IMR-90 (cell line): ENCODE results near the gene GPR108. TPM values are rescaled to one million over a fixed set of nuclear protein-coding genes. Genes with fewer than 3 reads are reported as not detected.

Source experiments
- ATAC-seq: fragments of 200-7000 bp; cut with Tn5 transposase; 2 replicates; pipeline ENCODE4 v1.9.1; 2020; ENCODE audit warnings: low read depth, mild to moderate bottlenecking, moderate library complexity
- BruUV-seq: library from RNA; stranded (reverse); fragments of 400-500 nt; replicated peaks from 2 replicates; lab custom pipeline; 2021; lab: Mats Ljungman, UMichigan
- CTCF ChIA-PET: fragments of 300-600 bp; formaldehyde crosslinking; extraction: SDS; loops from one replicate; lab custom pipeline; 2021; ENCODE audit warnings: antibody characterized with exemption; lab: Yijun Ruan, JAX
- POLR2A ChIA-PET: fragments of 300-600 bp; sonication (Branson Sonifier 250); formaldehyde crosslinking; loops from one replicate; lab custom pipeline; 2022; ENCODE audit warnings: antibody characterized with exemption; ENCODE audit not compliant: unreplicated experiment; lab: Charles Lee
- DNase-seq: peaks from one replicate; pipeline ENCODE4 v3.0.0; 2013
- H2AFZ ChIP-seq: replicated peaks from 2 replicates; pipeline ENCODE3; 2013; ENCODE audit warnings: low read length, mild to moderate bottlenecking; ENCODE audit not compliant: poor library complexity
- H2AK5ac ChIP-seq: 2 replicates; pipeline ENCODE4 v1.6.1; 2013; ENCODE audit warnings: low read depth, low read length, inconsistent platforms
- H2AK9ac ChIP-seq: replicated peaks from 2 replicates; pipeline ENCODE3; 2013; ENCODE audit warnings: mild to moderate bottlenecking, low read depth, low read length, moderate library complexity; ENCODE audit not compliant: poor library complexity
- H2BK120ac ChIP-seq: 2 replicates; pipeline ENCODE4 v1.6.1; 2013; ENCODE audit warnings: low read depth, low read length, inconsistent platforms
- H2BK15ac ChIP-seq: 3 replicates; pipeline ENCODE4 v1.6.1; 2013; ENCODE audit warnings: low read depth, low read length, inconsistent platforms
- H2BK20ac ChIP-seq: 2 replicates; pipeline ENCODE4 v1.6.1; 2013; ENCODE audit warnings: low read depth, mild to moderate bottlenecking, inconsistent platforms, low read length, moderate library complexity
- H2BK5ac ChIP-seq: 2 replicates; pipeline ENCODE4 v1.6.1; 2013; ENCODE audit warnings: mild to moderate bottlenecking, low read depth, low read length, inconsistent platforms; ENCODE audit not compliant: poor library complexity, severe bottlenecking
- H3K14ac ChIP-seq: replicated peaks from 2 replicates; pipeline ENCODE4 v1.6.1; 2013; ENCODE audit warnings: low read depth, low read length, inconsistent platforms
- H3K18ac ChIP-seq: 2 replicates; pipeline ENCODE4 v1.6.1; 2013; ENCODE audit warnings: low read depth, low read length, control low read depth
- H3K23ac ChIP-seq: 2 replicates; pipeline ENCODE4 v1.6.1; 2013; ENCODE audit warnings: low read depth, low read length, inconsistent platforms
- H3K27ac ChIP-seq: 2 replicates; pipeline ENCODE4 v1.5.1; 2013; ENCODE audit warnings: mild to moderate bottlenecking, control low read depth, low read length; ENCODE audit not compliant: insufficient read depth
- H3K27me3 ChIP-seq: 2 replicates; pipeline ENCODE4 v1.6.1; 2013; ENCODE audit warnings: low read length; ENCODE audit not compliant: control insufficient read depth, insufficient read depth
- H3K36me3 ChIP-seq: 2 replicates; pipeline ENCODE4 v1.6.1; 2013; ENCODE audit warnings: low read length, mixed read lengths; ENCODE audit not compliant: control insufficient read depth, insufficient read depth
- H3K4ac ChIP-seq: 2 replicates; pipeline ENCODE4 v1.6.1; 2013; ENCODE audit warnings: low read depth, low read length, inconsistent platforms
- H3K4me1 ChIP-seq: 2 replicates; pipeline ENCODE4 v1.6.1; 2013; ENCODE audit warnings: low read length, mixed read lengths; ENCODE audit not compliant: control insufficient read depth, insufficient read depth
- H3K4me2 ChIP-seq: 2 replicates; pipeline ENCODE4 v1.6.1; 2013; ENCODE audit warnings: low read depth, mild to moderate bottlenecking, control low read depth, low read length, moderate library complexity
- H3K4me3 ChIP-seq: 2 replicates; pipeline ENCODE4 v1.5.1; 2013; ENCODE audit warnings: low read depth, mild to moderate bottlenecking, control low read depth, low read length, moderate library complexity; ENCODE audit not compliant: insufficient read depth
- H3K56ac ChIP-seq: 2 replicates; pipeline ENCODE4 v1.6.1; 2013; ENCODE audit warnings: low read length, inconsistent platforms; ENCODE audit not compliant: insufficient read depth; ENCODE audit errors: extremely low read depth
- H3K79me1 ChIP-seq, 2 experiments: 2 replicates each; pipeline ENCODE4 v1.6.1; 2013; ENCODE audit warnings: low read length in 2 of 2, inconsistent platforms in 1 of 2, low read depth in 1 of 2
- H3K9ac ChIP-seq: 2 replicates; pipeline ENCODE4 v1.6.1; 2013; ENCODE audit warnings: low read depth, low read length, control low read depth
- H3K9me1 ChIP-seq: 2 replicates; pipeline ENCODE4 v1.6.1; 2013; ENCODE audit warnings: low read length, inconsistent platforms; ENCODE audit not compliant: insufficient read depth
- H3K9me3 ChIP-seq: 2 replicates; pipeline ENCODE4 v1.6.1; 2013; ENCODE audit warnings: low read length; ENCODE audit not compliant: control insufficient read depth, insufficient read depth
- H4K20me1 ChIP-seq: 2 replicates; pipeline ENCODE4 v1.6.1; 2013; ENCODE audit warnings: low read length, inconsistent platforms; ENCODE audit not compliant: insufficient read depth
- H4K5ac ChIP-seq: 2 replicates; pipeline ENCODE4 v1.6.1; 2013; ENCODE audit warnings: mild to moderate bottlenecking, low read depth, low read length, control low read depth
- H4K8ac ChIP-seq, 2 experiments: 2 replicates each; pipeline ENCODE4 v1.6.1; 2013; ENCODE audit warnings: low read depth in 2 of 2, low read length in 2 of 2, control low read depth in 1 of 2, inconsistent platforms in 1 of 2
- H4K91ac ChIP-seq: 2 replicates; pipeline ENCODE4 v1.6.1; 2013; ENCODE audit warnings: low read depth, low read length, inconsistent platforms; ENCODE audit not compliant: insufficient read depth
- BHLHE40 ChIP-seq: fragments of 150-350 bp; IDR thresholded peaks from 2 replicates; pipeline ENCODE4 v1.6.1; 2016; ENCODE audit warnings: mild to moderate bottlenecking, low read depth, low read length
- CTCF ChIP-seq: conservative IDR thresholded peaks from 2 replicates; pipeline ENCODE4 v1.5.1; 2012; ENCODE audit warnings: mild to moderate bottlenecking, low read depth, low read length, improper control_type of control experiment
- ELK1 ChIP-seq: fragments of 150-350 bp; IDR thresholded peaks from 2 replicates; pipeline ENCODE4 v1.6.1; 2016; ENCODE audit warnings: low read depth, mild to moderate bottlenecking, low read length, moderate library complexity, borderline replicate concordance
- FOS ChIP-seq: fragments of 150-350 bp; IDR thresholded peaks from 2 replicates; pipeline ENCODE4 v1.6.1; 2016; ENCODE audit warnings: low read depth, low read length
- RAD21 ChIP-seq: IDR thresholded peaks from 2 replicates; pipeline ENCODE4 v1.6.1; 2012; ENCODE audit warnings: low read length, improper control_type of control experiment
- SMC3 ChIP-seq: fragments of 150-350 bp; IDR thresholded peaks from 2 replicates; pipeline ENCODE4 v1.6.1; 2016; ENCODE audit warnings: low read depth, mild to moderate bottlenecking, antibody characterized with exemption, low read length, moderate library complexity
- WGBS, 2 experiments: methylation state at CpG; one replicate each; pipeline versions ENCODE4 v1.1.5 to v1.1.7; 2013; ENCODE audit warnings: missing lambda C conversion rate in 2 of 2; ENCODE audit not compliant: insufficient read length in 1 of 2; ENCODE audit errors: extremely low coverage in 2 of 2; 5-methylcytosine and 5-hydroxymethylcytosine counted together
- dilution Hi-C: fragments of 300-500 bp; cut with HindIII; formaldehyde crosslinking; loops from one replicate; pipeline ENCODE4 v1.14.3; 2018; ENCODE audit warnings: low sequenced_read_pairs; ENCODE audit not compliant: unreplicated experiment
- in situ Hi-C: fragments of 300-500 bp; cut with MboI; formaldehyde crosslinking; loops from 3 replicates; pipeline ENCODE4 v1.14.3; 2019; ENCODE audit warnings: low sequenced_read_pairs, inconsistent platforms, mixed read lengths
- intact Hi-C: fragments of 100-400 bp; cut with micrococcal nuclease; formaldehyde crosslinking; loops from 2 replicates; pipeline ENCODE4 v1.10.0; 2022
- polyA plus RNA-seq, 3 experiments: library from polyadenylated mRNA; depleted of rRNA; stranded (reverse); fragments of >200 nt; gene quantifications; 2 replicates each; pipeline ENCODE4 v1.2.3, GENCODE V29; 2012; ENCODE audit warnings: low replicate concordance in 1 of 3
- total RNA-seq: library from RNA; depleted of rRNA; stranded (reverse); fragments of >200 nt; gene quantifications from 2 replicates; pipeline ENCODE4 v1.2.3, GENCODE V29; 2012

GPR108 gene
- total and polyA plus RNA-seq, 2 of the 4 experiments (the other 2 are of a cell fraction): 28.0 to 38.9 TPM

- H3K23ac ChIP-seq: no peak overlapping the region
- TF ChIP-seq CTCF (peak; percentile 49), SMC3 (peak; percentile 62), FOS (no peak), BHLHE40 (no peak; the same call in 1 of the 2 replicates), ELK1 (no peak), RAD21 (peak; percentile 58)
- no peaks in the 10 kb centered on the region for H3K79me1 ChIP-seq
- POLR2A ChIA-PET: no interaction called here
- no peak overlapping the region for H3K4ac ChIP-seq
- H3K14ac ChIP-seq: no peak overlapping the region
- no peak overlapping the region for H2BK120ac ChIP-seq
- no peaks in the 10 kb centered on the region for H4K20me1 ChIP-seq
- no peak overlapping the region for H3K4me2 ChIP-seq
- H3K9ac ChIP-seq: no peak overlapping the region
- no peak overlapping the region for H2AFZ ChIP-seq
- H3K56ac ChIP-seq: no peak overlapping the region
- no peaks in the 10 kb centered on the region for H3K4me1 ChIP-seq
- no peak overlapping the region for H3K18ac ChIP-seq
- H3K4me3 ChIP-seq: no peak overlapping the region
- H4K91ac ChIP-seq: no peak overlapping the region
- no peaks in the 10 kb centered on the region; the same call in 1 of the 2 replicates for H3K27me3 ChIP-seq
- no peak overlapping the region for H4K5ac ChIP-seq
- H3K9me3 ChIP-seq: no peaks in the 10 kb centered on the region
- intact Hi-C loops: loop anchor here (1.0 kb wide), 2 partner anchors 31 to 137 kb away; no protein-coding TSS in a partner anchor
- WGBS, 2 experiments: no CpG with 5 or more reads among the region's 11 CpGs
- no TSS peak for BruUV-seq
- in situ Hi-C loops: no loop called here
- H2BK20ac ChIP-seq: no peak overlapping the region
- CTCF ChIA-PET: no interaction called here
- H4K8ac ChIP-seq: no peak overlapping the region
- 0 out of 2 replicates have a peak, but pooled peaks cover 5% of the 10 kb centered on the region for H3K9me1 ChIP-seq
- H3K36me3 ChIP-seq: no peaks in the 10 kb centered on the region
- H3K27ac ChIP-seq: no peak overlapping the region
- ATAC-seq: peak; percentile 60
- no peak overlapping the region for H2AK5ac ChIP-seq
- H2AK9ac ChIP-seq: no peak overlapping the region
- dilution Hi-C loops: no loop called here
- no peak overlapping the region for H2BK5ac ChIP-seq
- H2BK15ac ChIP-seq: no peak overlapping the region
- peak; percentile 19 for DNase-seq
These were observed 31.7 kb upstream of the GPR108 start for GRCh38 chr19:6769006-6769619.
